CD4-positive, CD25-positive, alpha-beta regulatory T cell (primary cell): Measurements from ENCODE around the gene HPS1. TPM values are rescaled to one million over a fixed set of nuclear protein-coding genes. Genes with fewer than 3 reads are reported as not detected.

ENCODE experiments used
- ATAC-seq, 2 donors: fragments of 150-1000 bp; cut with Tn5 transposase; one replicate each; pipeline ENCODE4 v1.10.0; 2021; ENCODE audit warnings: low read depth in 2 of 2, moderate number of reproducible peaks in 2 of 2, moderate library complexity in 1 of 2
- DNase-seq, 3 donors: peaks; one replicate each; pipeline versions ENCODE4 v3.0.0 to v3.0.0-alpha.2; 2012 to 2022; ENCODE audit warnings: mixed read lengths in 1 of 3
- H3K27ac ChIP-seq: one replicate; pipeline ENCODE4 v1.7.0; 2013; ENCODE audit warnings: mild to moderate bottlenecking, low read length; ENCODE audit not compliant: insufficient read depth, poor library complexity, severe bottlenecking
- H3K27me3 ChIP-seq: one replicate; pipeline ENCODE4 v1.7.0; 2013; ENCODE audit warnings: low read length; ENCODE audit not compliant: control insufficient read depth, insufficient read depth
- H3K36me3 ChIP-seq: one replicate; pipeline ENCODE4 v1.7.0; 2013; ENCODE audit warnings: mild to moderate bottlenecking, low read length, moderate library complexity; ENCODE audit not compliant: control insufficient read depth, insufficient read depth
- H3K4me1 ChIP-seq: 2 replicates; pipeline ENCODE4 v1.7.0; 2013; ENCODE audit warnings: mild to moderate bottlenecking, low read length; ENCODE audit not compliant: insufficient read depth, control insufficient read depth, poor library complexity, severe bottlenecking
- H3K4me3 ChIP-seq: one replicate; pipeline ENCODE4 v1.7.0; 2013; ENCODE audit warnings: low read depth, mild to moderate bottlenecking, low read length, moderate library complexity
- H3K9me3 ChIP-seq, 2 experiments: 1 replicate in 1 of 2; 2 replicates in 1 of 2; pipeline ENCODE4 v1.7.0; 2013; ENCODE audit warnings: low read length in 2 of 2, mild to moderate bottlenecking in 1 of 2, moderate library complexity in 1 of 2; ENCODE audit not compliant: control insufficient read depth in 2 of 2
- H3K27ac Mint-ChIP-seq, 3 donors: one replicate each; pipeline ENCODE4 v1.8.0; 2020 to 2022; ENCODE audit warnings: mild to moderate bottlenecking in 3 of 3, mixed read lengths in 3 of 3, moderate library complexity in 2 of 3
- H3K27me3 Mint-ChIP-seq: one replicate; pipeline ENCODE4 v1.8.0; 2022; ENCODE audit warnings: mild to moderate bottlenecking, mixed read lengths
- H3K36me3 Mint-ChIP-seq: one replicate; pipeline ENCODE4 v1.8.0; 2020; ENCODE audit warnings: mixed read lengths
- H3K4me1 Mint-ChIP-seq, 4 donors: one replicate each; pipeline ENCODE4 v1.8.0; 2020 to 2022; ENCODE audit warnings: mixed read lengths in 4 of 4, mild to moderate bottlenecking in 1 of 4
- H3K4me3 Mint-ChIP-seq, 4 donors: one replicate each; pipeline ENCODE4 v1.8.0; 2020 to 2022; ENCODE audit warnings: mild to moderate bottlenecking in 4 of 4, mixed read lengths in 4 of 4, moderate library complexity in 3 of 4
- H3K9me3 Mint-ChIP-seq, 7 donors: one replicate each; pipeline ENCODE4 v1.8.0; 2020 to 2022; ENCODE audit warnings: mixed read lengths in 7 of 7, mild to moderate bottlenecking in 3 of 7, moderate library complexity in 2 of 7
- polyA plus RNA-seq, 4 donors: library from polyadenylated mRNA; unstranded; fragments of 300-500 nt; fragmentation: Illumina TruSeq; gene quantifications; one replicate each; pipeline ENCODE4 v1.2.3, GENCODE V29; 2021
- total RNA-seq: library from RNA; stranded (reverse); gene quantifications from one replicate; pipeline ENCODE4 v1.2.3, GENCODE V29; 2022

Gene HPS1
- total and polyA plus RNA-seq, 5 donors from 2014 or later = 65.2 to 88.5 (median 76.7) TPM

DNA sequence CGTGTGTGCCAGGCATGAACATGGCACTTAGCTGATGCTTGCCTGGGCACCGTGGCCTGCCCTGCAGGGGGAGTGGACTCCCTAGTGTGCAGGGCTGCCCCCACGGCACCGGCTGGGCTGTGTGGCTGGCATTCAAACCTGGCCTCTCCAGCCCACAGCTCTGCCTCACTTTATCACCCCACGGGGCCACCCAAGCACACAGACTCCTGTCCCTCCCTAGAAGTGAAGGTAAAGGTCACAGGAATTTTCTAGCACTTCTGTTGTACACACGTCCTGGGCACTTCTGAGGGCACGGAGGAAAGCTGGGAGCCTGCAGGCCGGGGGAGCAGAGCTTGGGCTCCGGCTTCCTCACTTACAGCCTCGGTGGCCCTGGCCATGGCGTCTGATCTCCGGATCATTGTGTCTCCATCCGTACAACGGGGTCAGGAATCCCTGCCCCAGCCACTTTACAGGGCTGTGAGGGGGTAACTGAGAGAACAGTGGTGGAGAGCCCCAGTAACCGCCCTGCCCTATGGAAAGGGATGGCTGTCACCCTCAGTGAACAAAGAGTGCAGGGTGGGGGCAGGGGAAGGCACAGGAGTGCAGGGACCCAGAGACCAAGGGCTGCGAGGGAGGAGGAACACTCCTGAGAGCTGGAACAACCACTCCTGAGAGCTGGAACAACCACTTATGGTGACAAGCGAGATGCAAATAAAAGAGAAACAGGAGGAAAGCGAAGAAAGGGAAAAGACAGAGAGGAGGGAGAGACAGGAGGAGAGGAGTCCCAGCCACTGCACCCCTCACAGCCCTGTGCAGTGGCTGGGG is 27.9 kb downstream of the HPS1 start:
- H3K4me1 Mint-ChIP-seq = peaks cover 0 to 19% (median 12%) of the 10 kb centered on the region in 4 donors
- Histone ChIP-seq H3K4me3 (no peak overlapping the region), H3K36me3 (peaks cover 43% of the 10 kb centered on the region), H3K27me3 (no peaks in the 10 kb centered on the region), H3K9me3 (no peaks in the 10 kb centered on the region), H3K27ac (no peak overlapping the region), H3K4me1 (peaks cover 14% of the 10 kb centered on the region)
- no peak overlapping the region for H3K4me3 Mint-ChIP-seq
- DNase-seq (no peak), ATAC-seq (no peak)
- H3K27me3 Mint-ChIP-seq = no peaks in the 10 kb centered on the region
- H3K36me3 Mint-ChIP-seq = peaks cover 25% of the 10 kb centered on the region
- H3K9me3 Mint-ChIP-seq = no peaks in the 10 kb centered on the region
- peak overlapping the region; percentile 17 to 76 (median 42) for H3K27ac Mint-ChIP-seq

GRCh38 chr10:98417973-98418664 is 28.6 kb downstream of the HPS1 start:
- Mint-ChIP-seq H3K36me3 (peaks cover 25% of the 10 kb centered on the region), H3K27ac (no peak overlapping the region)
- no peak for DNase-seq

GRCh38 chr10:98417481-98417959 is 29.2 kb downstream of the HPS1 start:
- peaks cover 0 to 26% (median 14%) of the 10 kb centered on the region in 4 donors for H3K4me1 Mint-ChIP-seq
- Histone ChIP-seq H3K27me3 (no peaks in the 10 kb centered on the region), H3K4me1 (peaks cover 14% of the 10 kb centered on the region), H3K36me3 (peaks cover 30% of the 10 kb centered on the region), H3K9me3 (no peaks in the 10 kb centered on the region), H3K4me3 (no peak overlapping the region), H3K27ac (no peak overlapping the region)
- no peak for DNase-seq
- H3K27me3 Mint-ChIP-seq = no peaks in the 10 kb centered on the region
- peaks cover 22% of the 10 kb centered on the region for H3K36me3 Mint-ChIP-seq
- no peaks in the 10 kb centered on the region for H3K9me3 Mint-ChIP-seq
- no peak overlapping the region for H3K4me3 Mint-ChIP-seq
- H3K27ac Mint-ChIP-seq = peak overlapping the region in 2 of 3 donors; percentile 20 to 48
- no peak for ATAC-seq

More at GRCh38 chr10:98417973-98418664, 28.6 kb downstream of the HPS1 start:
- Histone ChIP-seq H3K4me1 (peaks cover 14% of the 10 kb centered on the region), H3K36me3 (peaks cover 36% of the 10 kb centered on the region), H3K9me3 (no peaks in the 10 kb centered on the region), H3K27me3 (no peaks in the 10 kb centered on the region), H3K4me3 (no peak overlapping the region), H3K27ac (no peak overlapping the region)
- Mint-ChIP-seq H3K27me3 (no peaks in the 10 kb centered on the region), H3K4me3 (no peak overlapping the region), H3K9me3 (no peaks in the 10 kb centered on the region), H3K4me1 (peaks cover 0 to 21% (median 13%) of the 10 kb centered on the region in 4 donors)
- no peak for ATAC-seq

- H3K27ac ChIP-seq = no peak overlapping the region
- no peaks in the 10 kb centered on the region for H3K27me3 Mint-ChIP-seq
- H3K4me1 ChIP-seq = peaks cover 14% of the 10 kb centered on the region
- DNase-seq (no peak), ATAC-seq (no peak)
- no peaks in the 10 kb centered on the region for H3K9me3 ChIP-seq
- H3K9me3 Mint-ChIP-seq = no peaks in the 10 kb centered on the region
- H3K4me1 Mint-ChIP-seq = peaks cover 0 to 28% (median 15%) of the 10 kb centered on the region in 4 donors
- peaks cover 21% of the 10 kb centered on the region for H3K36me3 Mint-ChIP-seq
- no peaks in the 10 kb centered on the region for H3K27me3 ChIP-seq
- no peak overlapping the region for H3K4me3 Mint-ChIP-seq
- peak overlapping the region in 2 of 3 donors; percentile 41 to 44 for H3K27ac Mint-ChIP-seq
- no peak overlapping the region for H3K4me3 ChIP-seq
- H3K36me3 ChIP-seq = peaks cover 30% of the 10 kb centered on the region
Observed at GRCh38 chr10:98416606-98417388, 29.9 kb downstream of the HPS1 start.

DNA sequence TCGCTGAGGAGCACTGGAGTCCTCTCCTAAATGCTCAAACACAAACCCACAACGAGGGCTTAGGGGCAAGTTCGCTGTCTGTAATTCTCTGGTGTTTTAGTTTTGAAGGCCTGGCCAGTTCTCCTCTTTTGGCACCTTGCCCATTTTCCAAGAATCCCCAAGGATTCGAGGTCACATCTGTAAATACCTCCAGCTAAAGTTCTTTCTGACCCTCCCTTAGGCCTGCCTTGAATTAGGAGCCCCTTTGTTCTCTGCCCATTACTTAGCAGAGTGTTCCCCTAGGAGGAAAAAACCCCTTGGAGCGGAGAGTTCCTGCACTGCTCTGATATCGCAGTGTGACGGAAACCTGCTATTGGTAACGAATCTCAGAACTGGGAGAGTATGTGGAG is 31.0 kb downstream of the HPS1 start:
- peaks cover 16% of the 10 kb centered on the region for H3K36me3 Mint-ChIP-seq
- H3K9me3 ChIP-seq = no peaks in the 10 kb centered on the region
- H3K4me1 Mint-ChIP-seq = peaks cover 0 to 29% (median 15%) of the 10 kb centered on the region in 4 donors
- peak overlapping the region in 2 of 3 donors; percentile 72 to 89 for H3K27ac Mint-ChIP-seq
- DNase-seq (no peak), ATAC-seq (no peak)
- no peak overlapping the region for H3K4me3 ChIP-seq
- no peaks in the 10 kb centered on the region for H3K27me3 Mint-ChIP-seq
- H3K27me3 ChIP-seq = no peaks in the 10 kb centered on the region
- no peak overlapping the region for H3K27ac ChIP-seq
- peaks cover 14% of the 10 kb centered on the region for H3K4me1 ChIP-seq
- no peaks in the 10 kb centered on the region for H3K9me3 Mint-ChIP-seq
- peak overlapping the region; percentile 22 to 96 (median 90) for H3K4me3 Mint-ChIP-seq
- peaks cover 26% of the 10 kb centered on the region for H3K36me3 ChIP-seq

DNA sequence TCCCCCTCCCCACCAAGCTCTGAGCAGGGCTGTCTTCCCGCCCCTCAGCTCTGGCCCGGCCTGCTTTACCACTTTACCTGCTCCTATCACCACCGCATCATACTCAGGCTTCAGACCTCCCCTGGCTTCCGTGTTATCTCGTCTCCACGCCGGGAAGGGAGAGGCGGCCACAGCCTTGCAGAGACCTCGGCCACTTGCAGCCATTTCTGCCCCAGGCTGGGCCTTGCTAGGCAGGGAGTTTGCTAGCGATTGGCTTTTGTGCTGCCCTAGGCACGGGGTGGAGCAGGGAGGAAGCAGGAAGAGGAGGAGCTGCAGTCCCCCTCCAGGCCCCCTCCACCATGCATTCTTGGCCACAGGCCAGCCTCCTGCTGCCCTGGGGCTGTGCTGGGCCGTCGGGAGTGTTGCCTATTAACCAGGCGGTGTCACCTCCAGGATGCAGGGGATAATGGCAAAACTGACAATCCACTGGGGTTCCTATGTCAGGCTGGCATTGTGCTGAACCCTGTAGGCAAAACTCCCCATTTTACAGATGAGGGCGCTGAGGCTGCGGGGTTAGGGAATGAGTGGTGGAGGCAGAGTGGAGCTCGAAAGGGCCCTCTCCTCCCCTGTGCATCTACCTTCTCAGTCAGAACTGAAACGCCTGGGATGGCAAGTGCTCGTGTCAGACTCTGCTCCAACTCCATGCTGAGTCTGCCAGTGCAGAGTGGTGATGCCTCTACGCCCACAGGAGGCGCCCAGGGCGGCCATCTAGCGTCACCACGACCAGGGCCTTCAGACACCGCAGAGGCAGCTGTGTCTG is 31.6 kb downstream of the HPS1 start, which contains the start of gene PYROXD2:
PYROXD2 (minus strand) TSS at position 251 of the 799 bp plus-strand sequence; CDS start at position 204, 47 bp downstream.
- H3K4me1 Mint-ChIP-seq = peaks cover 0 to 29% (median 15%) of the 10 kb centered on the region in 4 donors
- DNase-seq (peak; percentile 21 to 78 (median 61)), ATAC-seq (peak; percentile 82 to 86)
- no peaks in the 10 kb centered on the region for H3K9me3 Mint-ChIP-seq
- H3K4me3 Mint-ChIP-seq = peak within 1 kb of the TSS; percentile 86 to 96 (median 93)
- peaks cover 16% of the 10 kb centered on the region for H3K36me3 Mint-ChIP-seq
- Histone ChIP-seq H3K4me3 (peak within 1 kb of the TSS; percentile 70), H3K9me3 (no peaks in the 10 kb centered on the region), H3K27ac (peak within 1 kb of the TSS; percentile 51), H3K27me3 (no peaks in the 10 kb centered on the region), H3K36me3 (peaks cover 26% of the 10 kb centered on the region), H3K4me1 (peaks cover 14% of the 10 kb centered on the region)
- H3K27ac Mint-ChIP-seq = peak within 1 kb of the TSS; percentile 89 to 99 (median 98)
- no peaks in the 10 kb centered on the region for H3K27me3 Mint-ChIP-seq
